GM21717 (cell line): ENCODE results near the gene BICC1.

Source experiments
- ATAC-seq: cut with Tn5 transposase; IDR thresholded peaks from one replicate; pipeline ENCODE4 v1.9.1; 2021; ENCODE audit warnings: mild to moderate bottlenecking, moderate library complexity; ENCODE audit not compliant: unreplicated experiment

The BICC1 gene

DNA sequence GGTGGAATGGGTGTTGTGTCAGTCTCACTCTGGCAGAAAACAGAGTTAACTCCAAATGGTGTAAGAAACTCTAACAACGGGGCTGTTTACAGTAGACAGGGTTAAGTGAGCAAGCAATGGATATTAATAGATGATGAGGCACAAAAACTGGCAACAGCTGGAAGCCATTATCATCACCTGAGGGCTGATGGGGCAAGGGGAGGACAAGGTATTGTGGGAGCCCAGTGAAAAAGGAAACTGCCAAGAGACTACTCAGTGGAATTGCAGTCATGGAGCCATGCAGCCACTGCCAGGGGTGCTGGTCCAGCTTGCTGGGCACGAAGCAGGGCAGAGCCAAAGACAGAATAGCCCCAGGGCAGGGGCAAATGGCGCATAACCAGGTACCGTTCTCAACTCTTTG is 260.7 kb downstream of the BICC1 start:
- ATAC-seq = no peak

DNA sequence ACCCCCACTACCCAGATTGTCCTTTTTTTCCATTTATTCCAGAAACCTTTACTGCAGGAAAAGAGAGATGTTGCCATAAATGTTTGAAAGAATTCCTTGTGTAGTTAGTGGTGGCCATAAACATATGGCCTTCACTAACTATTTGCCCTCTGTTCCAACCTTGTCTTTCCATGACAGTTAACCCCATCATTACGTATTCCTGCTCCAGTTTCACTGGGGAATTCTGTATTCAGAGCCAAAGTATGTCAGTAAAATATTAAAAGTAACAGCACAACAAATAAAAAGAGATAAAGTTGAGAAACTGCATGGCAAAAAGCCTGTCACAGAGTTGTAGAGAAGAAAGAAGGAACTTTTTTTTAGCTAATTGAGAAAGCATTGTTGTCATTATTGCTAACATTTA is 261.3 kb downstream of the BICC1 start:
- ATAC-seq = no peak

DNA sequence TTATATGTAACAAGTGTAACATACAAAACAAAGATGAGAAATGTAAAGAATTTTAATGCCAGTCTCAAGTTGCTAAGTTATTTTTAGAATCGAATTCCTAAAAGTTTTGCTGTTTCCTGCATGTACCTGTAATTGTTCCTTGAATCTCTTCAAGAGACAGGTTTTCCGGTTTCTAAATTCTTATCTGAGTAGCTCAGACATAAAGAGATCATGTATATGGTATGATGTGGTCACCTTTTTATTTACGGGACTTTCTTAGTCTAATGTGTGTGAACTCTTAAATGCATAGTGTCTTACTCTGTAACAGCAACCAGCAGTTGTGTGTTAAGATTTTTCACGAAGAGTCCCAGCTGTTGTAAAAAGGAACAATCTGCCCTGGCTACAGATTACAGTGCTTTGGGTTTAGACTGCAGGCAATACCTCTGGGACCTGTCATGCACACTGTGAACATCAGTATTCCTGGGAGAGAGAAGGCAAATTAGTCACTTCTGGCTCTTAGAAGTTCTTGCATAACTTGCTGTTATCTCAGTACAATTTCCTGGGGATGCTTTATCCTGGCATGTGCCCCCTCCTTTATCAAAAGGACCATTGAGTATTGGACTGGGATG is 263.4 kb downstream of the BICC1 start:
- no peak for ATAC-seq

DNA sequence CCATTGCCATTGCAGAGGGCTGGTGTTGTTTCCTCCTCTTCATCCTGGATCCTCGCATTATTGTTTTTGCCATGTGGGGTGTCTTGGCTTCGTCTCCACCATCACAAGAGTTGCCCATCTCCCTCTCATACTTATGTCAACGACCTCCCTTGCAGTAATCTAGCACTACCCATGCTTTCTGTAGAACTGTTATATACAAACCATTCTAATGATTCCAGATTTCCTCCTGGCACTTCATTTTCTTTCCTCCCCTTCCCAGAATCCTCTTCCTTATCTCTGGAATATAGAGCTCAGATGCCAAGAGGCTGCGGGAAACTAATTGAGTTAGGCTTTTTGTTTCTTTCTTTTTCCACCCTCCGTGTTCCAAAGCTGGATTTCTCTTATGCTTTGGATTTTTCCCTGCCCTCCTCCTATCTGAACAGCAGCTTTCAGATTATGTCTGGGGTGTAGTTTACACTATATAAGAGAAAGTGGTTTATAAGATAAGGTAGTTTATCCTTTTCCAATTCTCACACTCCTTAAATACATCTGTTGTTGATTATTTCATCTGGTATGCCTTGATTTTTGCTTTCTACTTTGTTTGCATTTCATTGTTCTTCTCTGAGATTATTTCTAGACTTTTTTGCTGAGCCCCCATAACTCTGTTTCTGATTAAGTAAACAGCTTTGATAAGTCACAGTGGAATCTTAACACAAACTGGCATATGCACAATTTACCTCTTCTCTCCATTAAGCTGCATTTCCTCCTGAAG is 264.1 kb downstream of the BICC1 start:
- no peak for ATAC-seq

DNA sequence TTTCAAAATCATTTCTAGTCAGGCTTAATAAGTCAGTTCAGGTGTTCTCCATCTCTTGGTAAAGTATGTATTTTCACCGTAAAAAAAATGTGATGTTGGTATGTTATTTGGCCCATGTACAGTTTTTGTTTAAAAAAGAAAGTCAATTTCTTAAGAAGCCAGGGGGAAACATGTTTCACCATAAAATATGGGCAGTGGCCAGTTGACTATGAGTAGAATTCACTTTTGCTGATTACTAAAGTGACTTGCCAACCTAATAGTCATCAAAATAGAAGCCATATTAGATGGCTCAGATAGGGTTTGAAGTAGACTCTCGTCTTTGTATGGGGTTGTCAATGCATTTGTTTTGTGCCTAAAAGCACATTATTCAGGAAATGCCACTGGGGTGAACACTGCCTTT is 266.3 kb downstream of the BICC1 start:
- ATAC-seq = no peak

DNA sequence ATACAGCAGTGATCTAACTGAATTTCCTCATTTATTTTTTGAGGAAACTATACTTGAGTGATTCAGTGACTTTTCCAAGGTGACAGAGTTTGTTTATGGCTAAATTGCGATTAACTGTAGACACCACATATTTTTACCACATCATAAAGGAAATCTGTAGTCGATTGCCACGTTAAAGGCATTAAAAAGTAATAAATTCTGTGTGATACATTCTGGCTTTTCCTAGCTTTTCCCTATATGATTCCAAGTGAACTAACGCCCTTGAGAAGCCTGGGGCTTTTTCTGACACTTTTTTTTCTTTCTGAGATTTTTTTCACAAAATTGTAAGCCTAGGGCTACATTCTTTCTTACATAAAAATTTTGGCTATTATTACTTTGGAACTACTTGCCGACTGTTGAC is 266.9 kb downstream of the BICC1 start:
- no peak for ATAC-seq

DNA sequence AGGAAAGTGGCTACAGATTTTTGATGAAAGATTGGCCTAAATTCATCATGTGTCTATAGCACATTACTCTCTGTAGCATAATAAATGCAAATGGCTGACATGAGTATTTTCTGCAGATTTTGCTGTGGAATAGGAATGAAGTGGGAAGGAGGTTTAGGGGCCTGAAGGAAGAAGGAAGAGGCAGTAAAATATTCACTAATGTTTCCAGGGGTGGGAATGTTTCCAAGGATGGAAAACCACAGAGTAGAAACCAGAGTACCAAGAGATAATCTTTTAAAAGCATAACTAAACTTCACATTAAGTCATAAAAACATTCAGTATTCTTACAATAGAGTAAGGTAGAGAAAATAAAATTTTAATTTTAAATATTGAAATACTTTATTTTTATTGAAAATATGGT is 267.8 kb downstream of the BICC1 start:
- ATAC-seq = no peak

DNA sequence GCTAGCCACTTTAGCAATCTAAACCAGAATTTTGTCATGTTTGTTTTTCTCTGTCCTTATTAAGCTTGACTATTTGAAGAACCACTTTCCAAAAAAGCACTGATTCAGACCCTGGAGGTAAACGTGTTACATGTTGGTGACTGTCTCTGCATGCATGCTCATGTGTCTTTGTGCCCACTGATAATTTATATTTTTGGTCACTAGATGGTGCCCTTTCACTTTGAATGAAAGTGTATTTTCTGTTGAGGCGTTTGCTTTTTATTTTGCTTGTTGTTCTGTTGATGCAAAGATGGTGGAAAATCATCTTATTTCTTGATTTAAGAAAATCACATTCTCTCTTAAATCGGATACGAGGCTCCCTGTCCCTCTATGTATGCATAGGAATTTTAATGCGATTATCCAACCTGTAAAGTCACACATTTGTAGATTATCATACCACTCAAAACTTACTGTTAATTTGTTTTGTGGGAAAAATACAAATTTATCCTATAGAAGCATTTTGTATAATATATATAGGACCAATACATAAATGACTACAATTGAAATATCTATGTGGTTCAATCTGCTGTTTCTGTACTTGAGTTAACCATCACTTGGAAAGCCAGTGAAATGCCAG is 269.3 kb downstream of the BICC1 start:
- peak; percentile 67 for ATAC-seq

DNA sequence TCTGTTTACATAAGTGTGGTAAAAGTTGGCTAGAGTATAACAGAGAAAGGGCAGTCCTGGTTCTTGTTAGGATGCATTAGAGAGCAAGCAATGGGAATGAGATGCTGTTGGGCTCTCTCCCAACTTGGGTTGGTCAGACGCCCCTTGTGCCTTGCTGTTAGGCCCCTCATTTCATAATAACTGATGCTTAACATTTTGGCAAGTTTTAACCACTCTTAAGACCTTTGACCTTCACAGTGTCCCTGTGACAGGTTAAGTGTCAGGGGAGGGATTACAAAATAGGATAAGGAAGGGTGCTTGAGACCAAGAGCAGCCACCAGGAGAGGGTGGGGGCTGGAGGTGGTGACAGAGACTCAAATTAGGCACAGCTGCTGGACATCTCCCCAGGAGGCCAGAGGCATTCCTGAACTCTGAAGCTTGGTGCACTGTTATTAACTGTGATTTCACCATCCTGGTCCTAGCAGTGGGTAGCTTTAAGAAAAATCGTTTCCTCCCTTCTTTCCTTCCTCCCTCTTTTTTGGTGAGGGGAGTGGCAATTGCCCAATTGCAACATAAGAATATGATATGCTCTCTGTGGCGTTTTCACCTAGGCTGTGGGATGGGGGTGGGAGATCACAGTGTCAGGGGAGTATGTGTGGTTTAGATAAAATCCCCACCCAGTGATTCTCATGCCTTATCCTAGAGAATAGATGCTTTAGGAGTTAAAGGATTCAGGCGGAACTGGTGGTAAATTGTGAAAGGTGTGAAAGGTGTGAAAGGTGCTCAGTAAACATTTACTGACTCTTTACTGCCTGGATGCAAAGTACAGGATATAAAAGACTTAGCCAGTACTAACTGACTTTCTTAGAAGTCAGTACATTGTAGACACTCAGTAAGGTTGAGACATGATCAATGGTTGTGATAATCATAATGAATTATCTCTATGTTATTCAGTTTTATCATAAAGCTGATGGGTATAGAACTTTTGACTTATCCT is 270.5 kb downstream of the BICC1 start:
- no peak for ATAC-seq

DNA sequence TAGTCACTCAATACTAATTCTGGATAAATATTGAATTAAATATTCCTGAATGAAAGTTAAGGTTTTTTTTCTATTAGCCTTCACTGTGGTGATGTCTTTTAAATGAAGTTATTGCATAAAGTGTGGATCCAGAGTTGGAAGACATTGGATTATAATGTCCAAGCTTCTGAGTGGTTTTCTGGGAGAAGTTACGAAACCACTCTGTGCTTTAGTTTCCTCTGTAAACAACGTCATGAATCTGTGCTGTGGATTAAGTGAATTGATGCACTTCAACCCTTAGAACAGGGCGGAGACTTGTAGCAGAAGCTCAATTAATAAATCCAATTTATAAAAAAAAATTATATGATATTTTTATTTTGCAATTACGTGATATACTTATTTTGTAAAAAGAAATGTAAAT is 271.7 kb downstream of the BICC1 start:
- ATAC-seq = no peak

DNA sequence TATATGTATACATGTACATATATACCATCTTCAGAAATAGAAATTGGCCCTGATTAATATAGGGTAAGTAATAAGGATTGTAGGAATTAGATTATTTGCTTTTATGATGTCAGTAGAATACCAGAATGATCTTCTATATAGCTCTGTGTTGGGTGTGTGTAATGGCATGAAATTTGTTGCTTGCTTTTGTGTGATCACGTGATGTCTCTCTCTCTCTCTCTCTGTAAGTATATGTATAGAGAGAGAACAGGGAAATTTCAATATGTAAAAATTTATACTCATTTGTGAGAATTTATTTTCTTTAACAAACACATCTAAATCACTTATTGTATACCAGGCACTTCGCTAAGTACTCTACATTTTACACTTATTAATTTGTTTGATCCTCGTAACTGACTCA is 272.7 kb downstream of the BICC1 start:
- no peak for ATAC-seq

DNA sequence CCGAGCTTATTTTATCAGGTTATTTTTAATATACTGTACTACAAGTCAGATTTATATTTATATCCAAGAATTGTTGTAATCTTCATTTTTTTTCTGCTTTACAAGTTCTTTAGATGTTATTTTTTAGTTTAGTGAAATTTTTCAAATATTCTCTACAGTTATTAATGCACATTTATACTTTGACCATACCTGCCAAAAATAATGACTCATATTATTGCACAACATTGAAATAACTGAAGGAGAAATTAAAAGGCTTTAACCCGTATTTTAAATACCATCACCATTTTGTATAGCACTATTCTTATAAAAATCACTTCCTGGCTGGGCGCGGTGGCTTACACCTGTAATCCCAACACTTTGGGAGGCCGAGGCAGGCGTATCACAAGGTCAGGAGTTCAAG is 278.5 kb downstream of the BICC1 start:
- no peak for ATAC-seq

DNA sequence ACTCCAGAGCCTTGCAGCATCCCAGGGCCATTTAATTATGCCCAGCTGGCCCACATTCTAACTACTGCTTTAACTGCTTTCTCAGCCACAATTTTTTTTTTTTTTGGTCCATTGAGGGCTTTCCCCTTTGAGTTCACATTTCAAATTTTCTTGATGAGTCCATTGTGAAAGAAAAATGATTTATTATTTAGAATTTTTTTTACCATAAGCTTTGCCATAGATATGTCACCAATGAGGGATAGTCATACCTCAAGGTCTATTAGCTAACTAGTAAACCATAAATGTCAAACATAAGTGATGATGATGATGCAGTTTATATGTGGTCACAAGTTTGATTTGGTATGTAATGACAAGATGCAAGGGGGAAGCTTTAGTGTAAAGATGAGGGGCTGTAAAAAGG is 282.9 kb downstream of the BICC1 start:
- ATAC-seq = no peak

DNA sequence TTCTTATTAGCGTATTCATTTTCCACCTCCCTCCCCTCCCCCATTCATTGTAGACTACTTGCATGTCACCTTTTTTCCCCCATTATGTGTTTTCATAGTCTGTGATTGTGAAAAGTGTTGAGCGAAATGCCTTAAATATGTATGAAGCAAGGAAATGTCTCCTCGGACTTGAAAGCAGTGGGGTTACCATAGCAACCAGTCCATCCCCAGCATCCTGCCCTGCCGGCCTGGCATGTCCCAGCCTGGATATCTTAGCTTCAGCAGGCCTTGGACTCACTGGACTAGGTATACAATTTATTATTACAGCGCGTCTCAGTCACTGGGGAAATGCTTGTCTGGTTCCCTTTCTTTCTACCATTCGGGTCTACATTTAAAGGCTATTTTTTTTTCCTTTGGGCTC is 283.6 kb downstream of the BICC1 start:
- no peak for ATAC-seq

DNA sequence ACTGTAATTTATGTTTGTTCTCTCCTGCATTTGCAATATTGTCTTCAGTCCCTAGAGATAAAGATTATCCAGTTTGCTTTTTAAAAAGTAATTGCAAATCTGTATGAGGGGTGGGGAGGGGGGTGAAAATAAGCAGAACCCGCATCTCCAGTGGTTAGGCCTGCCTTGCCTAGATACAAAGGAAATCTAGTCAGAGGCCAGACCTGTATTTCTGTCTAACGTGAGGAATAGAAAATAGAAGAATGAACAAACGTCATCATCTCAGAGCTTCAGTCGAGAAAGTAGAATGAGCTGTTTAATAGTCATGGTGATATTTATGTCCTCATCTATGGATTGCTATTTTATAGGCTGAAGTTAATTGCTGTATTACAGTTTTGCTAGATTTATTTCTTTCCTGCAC is 284.2 kb downstream of the BICC1 start:
- no peak for ATAC-seq

DNA sequence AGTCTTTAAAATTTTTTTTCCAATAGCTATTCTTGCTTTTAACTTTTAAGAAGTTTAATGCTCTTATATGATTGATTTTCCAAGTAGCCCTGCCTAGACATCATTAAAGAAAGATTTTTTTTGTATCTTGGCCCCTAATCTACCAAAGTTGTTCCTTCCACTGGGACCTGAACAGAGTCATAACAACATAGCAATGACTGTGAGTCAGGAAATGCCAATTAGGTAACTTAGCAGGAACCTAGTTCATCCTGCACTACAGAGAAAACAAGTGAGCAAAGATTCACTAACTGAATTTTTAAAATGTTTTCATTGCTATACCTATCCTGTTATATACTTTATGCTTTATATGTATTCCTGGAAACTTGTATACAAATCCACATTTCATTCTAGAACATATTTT is 284.7 kb downstream of the BICC1 start:
- no peak for ATAC-seq

DNA sequence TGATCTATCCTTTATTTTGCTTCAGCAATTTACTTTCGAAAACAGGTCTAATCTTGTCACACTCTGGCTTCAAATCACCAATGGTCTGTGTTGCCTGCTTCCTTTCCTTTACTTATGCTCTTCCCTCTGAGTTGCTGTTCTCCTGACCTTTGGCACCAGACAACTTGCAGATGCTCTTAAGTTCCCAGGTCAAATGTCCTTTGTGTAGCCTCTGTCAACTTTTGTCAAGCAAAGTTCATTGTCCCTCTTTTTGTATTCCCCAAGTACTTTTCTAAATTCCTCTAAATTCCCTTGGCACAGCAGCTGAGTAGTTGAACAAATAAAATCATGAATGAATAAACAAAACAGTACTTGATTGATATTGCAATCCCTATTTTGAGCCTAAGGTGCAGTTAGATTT is 289.4 kb downstream of the BICC1 start:
- no peak for ATAC-seq

DNA sequence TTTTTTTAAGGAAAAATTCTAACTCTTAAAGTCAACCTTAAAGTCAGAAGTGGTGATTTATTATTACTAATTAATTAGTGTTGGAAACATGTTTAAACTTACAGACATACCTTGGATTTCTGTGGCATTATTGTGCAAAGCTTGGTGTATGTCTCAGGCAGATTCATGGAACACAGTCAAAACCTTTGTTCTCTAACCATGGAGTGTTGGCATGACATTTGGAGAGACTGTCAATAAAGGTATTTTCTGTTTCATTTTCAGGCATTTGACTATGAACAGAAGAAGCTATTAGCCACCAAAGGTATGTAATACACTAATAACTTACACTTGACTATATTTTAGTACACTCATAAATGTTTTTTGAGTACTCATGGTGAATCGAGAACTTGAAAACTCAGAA is 293.7 kb downstream of the BICC1 start:
- ATAC-seq = no peak

DNA sequence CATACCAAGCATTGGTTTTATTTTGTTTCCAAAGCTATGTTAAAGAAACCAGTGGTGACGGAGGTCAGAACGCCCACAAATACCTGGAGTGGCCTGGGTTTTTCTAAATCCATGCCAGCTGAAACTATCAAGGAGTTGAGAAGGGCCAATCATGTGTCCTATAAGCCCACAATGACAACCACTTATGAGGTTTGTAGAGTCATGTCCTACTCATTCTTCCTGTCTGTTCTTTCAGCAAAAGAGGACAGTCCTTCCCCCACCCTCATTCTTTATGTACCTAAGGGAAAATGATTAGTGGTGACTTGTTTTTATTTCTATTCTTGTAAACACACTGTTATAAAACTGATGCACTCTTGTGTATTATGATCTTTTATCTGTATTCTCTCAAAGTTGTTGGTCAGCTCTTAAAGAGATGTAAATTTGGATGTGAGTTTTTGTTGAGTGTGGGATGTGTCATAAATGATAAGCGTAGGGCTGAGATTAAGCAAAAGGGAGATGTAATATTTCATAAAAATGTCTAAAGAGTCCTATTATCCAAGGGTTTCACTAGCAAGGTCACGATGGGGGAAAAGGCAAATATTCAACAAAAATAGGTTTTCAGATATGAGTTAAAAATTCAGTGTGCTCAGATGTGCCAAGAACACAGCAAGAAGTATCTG is 294.4 kb downstream of the BICC1 start:
- ATAC-seq = no peak

DNA sequence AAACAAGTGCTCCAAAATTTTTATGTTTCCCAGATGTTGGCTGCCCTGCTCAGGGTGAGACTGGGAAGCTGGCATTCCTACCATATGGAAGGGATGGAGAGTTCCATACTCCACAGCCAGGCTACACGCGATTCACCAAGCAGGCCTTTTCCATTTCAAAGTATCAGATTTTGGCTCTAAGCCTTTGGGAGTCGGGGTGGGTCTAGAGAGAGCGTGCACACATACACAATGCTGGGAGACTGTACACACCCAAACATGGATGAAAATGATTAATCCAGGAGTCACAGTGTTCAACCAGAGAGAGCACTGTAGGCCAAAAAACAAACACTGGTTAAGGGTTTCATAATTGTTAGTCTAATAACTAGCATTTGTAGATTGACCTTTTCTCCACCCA is 295.0 kb downstream of the BICC1 start:
- no peak for ATAC-seq

DNA sequence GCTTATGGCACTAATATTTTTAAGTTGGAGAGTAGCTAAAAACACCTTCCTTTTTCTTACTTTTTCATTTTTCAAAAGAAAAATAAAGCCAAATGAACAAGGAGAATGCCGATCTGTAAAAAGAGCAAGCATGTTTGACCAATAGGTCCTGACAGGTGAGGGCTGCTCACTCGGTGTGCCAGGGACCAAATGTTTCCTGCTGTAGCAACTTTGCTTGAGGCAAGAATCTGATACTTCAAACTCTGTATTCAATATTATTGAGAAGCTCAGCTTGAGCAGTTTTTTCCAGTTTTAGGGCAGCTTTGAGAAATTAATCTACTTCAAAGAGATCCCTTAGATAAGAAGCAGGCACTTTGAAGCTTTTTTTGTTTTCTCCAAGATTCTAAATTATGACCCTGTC is 298.1 kb downstream of the BICC1 start:
- ATAC-seq = no peak
